ENCODE measurements around the gene MYL4. TPM values are rescaled to one million over a fixed set of nuclear protein-coding genes. Genes with fewer than 3 reads are reported as not detected.

The MYL4 gene
- total and polyA plus RNA-seq, 2 of the 8 experiments (the other 6 are each of a cell fraction or from before 2014, with no cell fraction given) = 0.12 TPM; not detected in 1

DNA sequence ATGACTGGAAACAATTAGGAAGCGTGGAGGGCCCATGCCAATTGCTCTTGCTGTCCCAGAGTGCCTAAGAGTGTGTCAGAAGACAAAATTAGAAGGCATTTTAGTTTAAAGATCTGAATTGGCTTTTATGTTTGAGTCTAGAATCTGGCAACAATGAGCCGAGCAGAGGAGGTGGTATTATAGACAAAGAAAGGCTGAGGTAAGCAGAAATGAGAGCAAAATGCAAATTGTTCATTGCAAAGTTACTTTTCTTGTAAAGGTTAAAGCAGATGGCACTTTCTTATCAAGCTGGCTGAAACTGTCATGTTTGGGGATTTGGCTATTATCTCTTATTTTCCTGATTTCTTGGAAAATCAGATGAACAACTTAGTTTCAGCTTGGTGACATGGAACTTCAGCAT is 3.3 kb downstream of the MYL4 start:
- H2AFZ ChIP-seq (ENCODE audit: low read length) = no peak overlapping the region

More for the DNA sequence above, 3.3 kb downstream of the MYL4 start:
- Histone ChIP-seq H3K4ac (replicated peaks; ENCODE audit: insufficient read length, low read depth, low read length) (no peak overlapping the region), H3K9me3 (ENCODE audit: insufficient read depth in 2 of 2, low read depth in 1 of 2, low read length in 1 of 2) (no peaks in the 10 kb centered on the region), H3K4me1 (replicated peaks in 1 of 4; ENCODE audit: control insufficient read depth in 3 of 4, insufficient read depth in 4 of 4, low read length in 3 of 4) (0 out of 7 replicates have a peak, but pooled peaks cover 0 to 2% (median 0%) of the 10 kb centered on the region in 4 experiments), H4K91ac (replicated peaks; ENCODE audit: insufficient read length, low read length) (no peak overlapping the region), H3K4me2 (ENCODE audit: insufficient read depth in 1 of 2, low read depth in 2 of 2, low read length in 2 of 2) (no peak overlapping the region), H3K14ac (ENCODE audit: insufficient read length) (no peak overlapping the region), H3K9ac (replicated peaks in 1 of 4; ENCODE audit: extremely low read depth in 1 of 4, low read depth in 3 of 4, low read length in 3 of 4) (no peak overlapping the region), H2BK15ac (ENCODE audit: low read length) (no peak overlapping the region), H4K5ac (ENCODE audit: insufficient read length, low read depth, low read length) (no peak overlapping the region), H2AK5ac (ENCODE audit: low read depth, low read length) (no peak overlapping the region), H3K36me3 (ENCODE audit: control insufficient read depth in 2 of 4, insufficient read depth in 4 of 4, low read length in 3 of 4) (no peaks in the 10 kb centered on the region), H3K56ac (replicated peaks; ENCODE audit: insufficient read length, low read depth, low read length) (no peak overlapping the region), H3K27ac (ENCODE audit: low read depth, low read length) (no peak overlapping the region), H2BK20ac (ENCODE audit: low read length) (no peak overlapping the region), H3K23ac (ENCODE audit: insufficient read length) (no peak overlapping the region), H3K27me3 (replicated peaks in 1 of 4; ENCODE audit: control insufficient read depth in 3 of 4, extremely low read depth in 1 of 4, insufficient read depth in 3 of 4, low read length in 3 of 4) (peaks cover 0 to 2% (median 0%) of the 10 kb centered on the region in 4 experiments; a peak in 1 of 7 replicates), H4K8ac (ENCODE audit: extremely low read depth, insufficient read depth, low read length) (no peak overlapping the region), H2BK120ac (replicated peaks; ENCODE audit: low read depth, low read length) (no peak overlapping the region), H2BK12ac (ENCODE audit: low read depth, low read length) (no peak overlapping the region), H3K4me3 (ENCODE audit: extremely low read depth in 1 of 4, insufficient read depth in 2 of 4, low read depth in 3 of 4, low read length in 4 of 4) (no peak overlapping the region), H3K79me2 (ENCODE audit: control insufficient read depth in 1 of 2, insufficient read depth in 2 of 2, low read length in 2 of 2) (no peaks in the 10 kb centered on the region), H3K18ac (ENCODE audit: extremely low read depth, low read length) (no peak overlapping the region), H3K79me1 (ENCODE audit: low read depth, low read length) (no peaks in the 10 kb centered on the region), H4K20me1 (replicated peaks in 1 of 2; ENCODE audit: control insufficient read depth in 1 of 2, insufficient read depth in 2 of 2, low read length in 2 of 2) (no peaks in the 10 kb centered on the region), H2BK5ac (ENCODE audit: low read depth, low read length) (no peak overlapping the region), H3K23me2 (ENCODE audit: low read depth, low read length) (peaks cover 2% of the 10 kb centered on the region; the same call in 1 of the 2 replicates)
- ChIA-PET CTCF (ENCODE audit: partially characterized antibody) (no interaction called here), POLR2A (ENCODE audit: partially characterized antibody) (no interaction called here)
- DNase-seq (ENCODE audit: low read depth in 1 of 2, low spot score in 2 of 2) (no peak), FAIRE-seq (no peak)
- 89% methylated on average over 2 of the region's 2 CpGs; no CpG with 5 or more reads in 1 of the 2 experiments for WGBS, 2 experiments (ENCODE audit: extremely low coverage in 1 of 2, insufficient coverage in 1 of 2, insufficient read length in 1 of 2, insufficient replicate concordance in 2 of 2, low coverage in 1 of 2, low lambda C conversion rate in 2 of 2, missing lambda C conversion rate in 1 of 2)
- TF ChIP-seq KDM4A (IDR thresholded peaks at IDR 0.05; ENCODE audit: low read depth, low read length, severe bottlenecking) (no peak), FOSL1 (IDR thresholded peaks at IDR 0.05; ENCODE audit: insufficient read depth, low read depth, low read length) (no peak), TEAD4 (IDR thresholded peaks at IDR 0.05; ENCODE audit: low read depth, low read length) (no peak), MAFK (IDR thresholded peaks at IDR 0.05; ENCODE audit: low read depth, low read length) (0 out of 2 replicates have a peak, but pooled peaks have one; percentile 6)
- TF ChIP-seq, protein P1, sequence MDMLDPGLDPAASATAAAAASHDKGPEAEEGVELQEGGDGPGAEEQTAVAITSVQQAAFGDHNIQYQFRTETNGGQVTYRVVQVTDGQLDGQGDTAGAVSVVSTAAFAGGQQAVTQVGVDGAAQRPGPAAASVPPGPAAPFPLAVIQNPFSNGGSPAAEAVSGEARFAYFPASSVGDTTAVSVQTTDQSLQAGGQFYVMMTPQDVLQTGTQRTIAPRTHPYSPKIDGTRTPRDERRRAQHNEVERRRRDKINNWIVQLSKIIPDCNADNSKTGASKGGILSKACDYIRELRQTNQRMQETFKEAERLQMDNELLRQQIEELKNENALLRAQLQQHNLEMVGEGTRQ (IDR thresholded peaks at IDR 0.05; ENCODE audit: low read length) = no peak
- TF ChIP-seq, protein P2, sequence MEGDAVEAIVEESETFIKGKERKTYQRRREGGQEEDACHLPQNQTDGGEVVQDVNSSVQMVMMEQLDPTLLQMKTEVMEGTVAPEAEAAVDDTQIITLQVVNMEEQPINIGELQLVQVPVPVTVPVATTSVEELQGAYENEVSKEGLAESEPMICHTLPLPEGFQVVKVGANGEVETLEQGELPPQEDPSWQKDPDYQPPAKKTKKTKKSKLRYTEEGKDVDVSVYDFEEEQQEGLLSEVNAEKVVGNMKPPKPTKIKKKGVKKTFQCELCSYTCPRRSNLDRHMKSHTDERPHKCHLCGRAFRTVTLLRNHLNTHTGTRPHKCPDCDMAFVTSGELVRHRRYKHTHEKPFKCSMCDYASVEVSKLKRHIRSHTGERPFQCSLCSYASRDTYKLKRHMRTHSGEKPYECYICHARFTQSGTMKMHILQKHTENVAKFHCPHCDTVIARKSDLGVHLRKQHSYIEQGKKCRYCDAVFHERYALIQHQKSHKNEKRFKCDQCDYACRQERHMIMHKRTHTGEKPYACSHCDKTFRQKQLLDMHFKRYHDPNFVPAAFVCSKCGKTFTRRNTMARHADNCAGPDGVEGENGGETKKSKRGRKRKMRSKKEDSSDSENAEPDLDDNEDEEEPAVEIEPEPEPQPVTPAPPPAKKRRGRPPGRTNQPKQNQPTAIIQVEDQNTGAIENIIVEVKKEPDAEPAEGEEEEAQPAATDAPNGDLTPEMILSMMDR (IDR thresholded peaks at IDR 0.05; ENCODE audit: control extremely low read depth in 1 of 3, insufficient read depth in 1 of 3, low read depth in 1 of 3, low read length in 3 of 3) = no peak
